Calu3 (cell line): ENCODE data around the gene RB1. TPM values are rescaled to one million over a fixed set of nuclear protein-coding genes. Genes with fewer than 3 reads are reported as not detected.
"Not testable (repeated sequence)": the region's sequence is repeated elsewhere in the genome, so short reads cannot be mapped to it uniquely, and the experiment has no call there.

ENCODE experiments used
- BruUV-seq: library from RNA; stranded (reverse); fragments of 400-500 nt; replicated peaks from 2 replicates; lab custom pipeline; 2021; lab: Mats Ljungman, UMichigan
- CTCF ChIA-PET: fragments of 300-600 bp; sonication (Branson Sonifier 250); formaldehyde crosslinking; loops from one replicate; lab custom pipeline; 2022; ENCODE audit warnings: antibody characterized with exemption; lab: Charles Lee
- DNase-seq: peaks from one replicate; pipeline ENCODE4 v3.0.0; 2022
- H3K27ac Mint-ChIP-seq: one replicate; pipeline ENCODE4 v1.8.0; 2022; ENCODE audit warnings: mixed read lengths; ENCODE audit not compliant: unreplicated experiment
- H3K27me3 Mint-ChIP-seq: one replicate; pipeline ENCODE4 v1.8.0; 2022; ENCODE audit warnings: mixed read lengths; ENCODE audit not compliant: unreplicated experiment
- H3K36me3 Mint-ChIP-seq: one replicate; pipeline ENCODE4 v1.8.0; 2022; ENCODE audit warnings: mild to moderate bottlenecking, moderate library complexity, mixed read lengths; ENCODE audit not compliant: insufficient read depth, unreplicated experiment
- H3K4me1 Mint-ChIP-seq: one replicate; pipeline ENCODE4 v1.8.0; 2022; ENCODE audit warnings: mild to moderate bottlenecking, low read depth, mixed read lengths; ENCODE audit not compliant: unreplicated experiment
- H3K4me3 Mint-ChIP-seq: one replicate; pipeline ENCODE4 v1.8.0; 2022; ENCODE audit warnings: mild to moderate bottlenecking, low read depth, moderate library complexity, mixed read lengths; ENCODE audit not compliant: unreplicated experiment
- H3K9me3 Mint-ChIP-seq: one replicate; pipeline ENCODE4 v1.8.0; 2022; ENCODE audit warnings: low read depth, mixed read lengths; ENCODE audit not compliant: unreplicated experiment
- intact Hi-C: fragments of 100-400 bp; cut with micrococcal nuclease; formaldehyde crosslinking; loops from one replicate; pipeline ENCODE4 v1.10.0; 2022; ENCODE audit not compliant: unreplicated experiment
- total RNA-seq: library from RNA; stranded (reverse); gene quantifications from 2 replicates; pipeline ENCODE4 v1.2.3, GENCODE V29; 2022
- TF ChIP-seq, protein P1 (sequence below): fragments of 200-600 bp; IDR thresholded peaks from one replicate; pipeline ENCODE4 v1.8.0; 2022; ENCODE audit warnings: antibody characterized with exemption; ENCODE audit not compliant: unreplicated experiment

The RB1 gene
- total RNA-seq, 1 experiment from 2014 or later = 38.8 TPM

DNA sequence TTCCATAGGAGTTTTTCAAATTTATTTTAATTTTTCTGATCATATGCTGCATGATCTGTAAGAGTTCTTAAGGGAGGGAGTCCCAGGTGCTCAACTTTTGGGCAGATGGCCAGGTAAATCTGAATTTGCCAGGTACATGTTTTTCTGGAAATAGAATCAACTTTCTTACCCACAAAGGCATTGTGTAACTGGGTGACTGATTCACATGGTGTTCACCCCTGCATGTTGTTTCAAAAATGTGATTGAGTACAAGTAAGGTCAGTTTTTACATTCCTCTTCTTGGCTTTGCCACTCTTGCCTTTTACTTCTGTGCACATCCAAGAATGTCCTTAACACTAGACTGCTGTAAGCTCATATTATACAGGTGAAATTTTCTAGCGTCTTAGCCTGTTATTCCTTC, 30.4 kb downstream of the RB1 start:
- CTCF ChIA-PET = interaction anchor here (0.6 to 2.1 kb wide), 6 partner anchors 11 to 435 kb away, joined by 3 to 14 read pairs (median 4); no protein-coding TSS in a partner anchor
- Mint-ChIP-seq H3K9me3 (peaks cover 5% of the 10 kb centered on the region), H3K4me1 (peaks cover 15% of the 10 kb centered on the region), H3K27ac (no peak overlapping the region), H3K27me3 (no peaks in the 10 kb centered on the region), H3K36me3 (no peaks in the 10 kb centered on the region), H3K4me3 (no peak overlapping the region)
- DNase-seq = peak; percentile 10
- TF ChIP-seq, protein P1, sequence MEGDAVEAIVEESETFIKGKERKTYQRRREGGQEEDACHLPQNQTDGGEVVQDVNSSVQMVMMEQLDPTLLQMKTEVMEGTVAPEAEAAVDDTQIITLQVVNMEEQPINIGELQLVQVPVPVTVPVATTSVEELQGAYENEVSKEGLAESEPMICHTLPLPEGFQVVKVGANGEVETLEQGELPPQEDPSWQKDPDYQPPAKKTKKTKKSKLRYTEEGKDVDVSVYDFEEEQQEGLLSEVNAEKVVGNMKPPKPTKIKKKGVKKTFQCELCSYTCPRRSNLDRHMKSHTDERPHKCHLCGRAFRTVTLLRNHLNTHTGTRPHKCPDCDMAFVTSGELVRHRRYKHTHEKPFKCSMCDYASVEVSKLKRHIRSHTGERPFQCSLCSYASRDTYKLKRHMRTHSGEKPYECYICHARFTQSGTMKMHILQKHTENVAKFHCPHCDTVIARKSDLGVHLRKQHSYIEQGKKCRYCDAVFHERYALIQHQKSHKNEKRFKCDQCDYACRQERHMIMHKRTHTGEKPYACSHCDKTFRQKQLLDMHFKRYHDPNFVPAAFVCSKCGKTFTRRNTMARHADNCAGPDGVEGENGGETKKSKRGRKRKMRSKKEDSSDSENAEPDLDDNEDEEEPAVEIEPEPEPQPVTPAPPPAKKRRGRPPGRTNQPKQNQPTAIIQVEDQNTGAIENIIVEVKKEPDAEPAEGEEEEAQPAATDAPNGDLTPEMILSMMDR = no peak
- no TSS peak for BruUV-seq
- intact Hi-C loops = loop anchor here (1.0 kb wide), 2 partner anchors 246 to 435 kb away; no protein-coding TSS in a partner anchor

GRCh38 chr13:48334534-48335127, 31.1 kb downstream of the RB1 start:
- Mint-ChIP-seq H3K36me3 (no peaks in the 10 kb centered on the region), H3K27ac (no peak overlapping the region), H3K4me1 (peaks cover 15% of the 10 kb centered on the region), H3K27me3 (no peaks in the 10 kb centered on the region), H3K4me3 (no peak overlapping the region), H3K9me3 (peaks cover 5% of the 10 kb centered on the region)
- no TSS peak for BruUV-seq
- DNase-seq = no peak
- CTCF ChIA-PET = interaction anchor here (0.6 to 2.1 kb wide), 4 partner anchors 10 to 434 kb away, joined by 3 to 14 read pairs (median 4); no protein-coding TSS in a partner anchor
- intact Hi-C loops = loop anchor here (1.0 kb wide), 2 partner anchors 246 to 435 kb away; no protein-coding TSS in a partner anchor
- TF ChIP-seq, protein P1 = no peak

GRCh38 chr13:48339198-48339597, 35.6 kb downstream of the RB1 start:
- DNase-seq, H3K27me3 Mint-ChIP-seq, H3K9me3 Mint-ChIP-seq, H3K4me1 Mint-ChIP-seq, H3K4me3 Mint-ChIP-seq, intact Hi-C loops, H3K27ac Mint-ChIP-seq, CTCF ChIA-PET, H3K36me3 Mint-ChIP-seq, BruUV-seq: not testable (repeated sequence)

- Mint-ChIP-seq H3K27me3 (no peaks in the 10 kb centered on the region), H3K9me3 (no peaks in the 10 kb centered on the region), H3K27ac (no peak overlapping the region), H3K4me1 (no peaks in the 10 kb centered on the region), H3K36me3 (no peaks in the 10 kb centered on the region), H3K4me3 (no peak overlapping the region)
- intact Hi-C loops = no loop called here
- no TSS peak for BruUV-seq
- no peak for DNase-seq
- CTCF ChIA-PET = interaction anchor here (1.5 kb wide), 1 partner anchor 10 kb away, joined by 4 read pairs; no protein-coding TSS in a partner anchor
- TF ChIP-seq, protein P1 = no peak
Observed at GRCh38 chr13:48344264-48344663, 40.7 kb downstream of the RB1 start.

DNA sequence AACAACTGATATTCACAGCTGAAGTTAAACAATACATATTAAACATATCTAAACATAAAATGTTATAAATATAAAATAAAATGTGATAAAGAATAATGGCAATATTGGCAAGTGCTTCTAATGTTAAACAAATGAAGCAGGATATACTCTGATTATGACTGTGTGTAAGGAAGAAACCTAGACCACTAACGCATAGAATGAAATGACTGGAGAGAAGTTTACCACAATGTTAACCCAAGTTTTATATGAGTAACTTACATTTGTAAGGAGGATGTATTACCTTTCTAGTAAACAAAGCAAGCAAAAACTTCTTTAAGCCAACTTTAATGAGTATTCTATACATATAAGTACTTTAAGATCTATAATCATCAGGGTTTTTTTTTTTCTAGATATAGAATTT, 43.0 kb downstream of the RB1 start:
- Mint-ChIP-seq H3K9me3 (peaks cover 2% of the 10 kb centered on the region), H3K36me3 (no peaks in the 10 kb centered on the region), H3K4me3 (no peak overlapping the region), H3K27ac (no peak overlapping the region), H3K4me1 (no peaks in the 10 kb centered on the region), H3K27me3 (no peaks in the 10 kb centered on the region)
- intact Hi-C loops = no loop called here
- DNase-seq = no peak
- TF ChIP-seq, protein P1 = no peak
- CTCF ChIA-PET = no interaction called here
- no TSS peak for BruUV-seq
